Lung (tissue), 12 donors: ENCODE results near the gene DYNC2LI1. TPM values are rescaled to one million over a fixed set of nuclear protein-coding genes. Genes with fewer than 3 reads are reported as not detected.
A peak's percentile ranks its signal among the peaks of the same experiment; 100 is the strongest.

Experiments
- ATAC-seq: fragments of 200-7000 bp; cut with Tn5 transposase; one replicate; pipeline ENCODE4 v1.9.1; 2020; ENCODE audit warnings: moderate number of reproducible peaks; ENCODE audit not compliant: insufficient read depth, low FRiP score
- DNase-seq, 3 donors: peaks; one replicate each; pipeline ENCODE4 v3.0.0-alpha.2; 2013 to 2017
- H3K27ac ChIP-seq, 2 donors: one replicate each; pipeline ENCODE4 v1.5.1; 2013; ENCODE audit warnings: mild to moderate bottlenecking in 2 of 2, moderate library complexity in 2 of 2, control low read depth in 1 of 2, inconsistent platforms in 1 of 2, low read depth in 1 of 2, low read length in 1 of 2
- H3K27me3 ChIP-seq, 3 donors: one replicate each; pipeline ENCODE4 v1.5.1; 2013; ENCODE audit warnings: low read length in 2 of 3; ENCODE audit not compliant: control insufficient read depth in 3 of 3, insufficient read depth in 3 of 3
- H3K36me3 ChIP-seq, 4 donors: one replicate each; pipeline ENCODE4 v1.5.1; 2013; ENCODE audit warnings: low read length in 4 of 4, mild to moderate bottlenecking in 1 of 4, moderate library complexity in 1 of 4; ENCODE audit not compliant: control insufficient read depth in 4 of 4, insufficient read depth in 4 of 4
- H3K4me1 ChIP-seq, 5 donors: one replicate each; pipeline ENCODE4 v1.5.1; 2013; ENCODE audit warnings: low read length in 5 of 5, mild to moderate bottlenecking in 2 of 5, moderate library complexity in 1 of 5; ENCODE audit not compliant: control insufficient read depth in 5 of 5, insufficient read depth in 5 of 5
- H3K4me3 ChIP-seq: one replicate; pipeline ENCODE4 v1.5.1; 2013; ENCODE audit warnings: mild to moderate bottlenecking, control low read depth, moderate library complexity
- H3K9ac ChIP-seq, 2 donors: one replicate each; pipeline ENCODE4 v1.5.1; 2013; ENCODE audit warnings: low read length in 2 of 2, control low read depth in 1 of 2; ENCODE audit not compliant: insufficient read depth in 1 of 2
- H3K9me3 ChIP-seq, 4 donors: one replicate each; pipeline ENCODE4 v1.5.1; 2013; ENCODE audit warnings: low read length in 3 of 4, mild to moderate bottlenecking in 1 of 4, moderate library complexity in 1 of 4; ENCODE audit not compliant: control insufficient read depth in 4 of 4, insufficient read depth in 3 of 4
- WGBS, 2 donors: extraction: QIAGEN DNeasy Blood & Tissue Kit; methylation state at CpG; one replicate each; pipeline ENCODE4 v1.1.7; 2013; 5-methylcytosine and 5-hydroxymethylcytosine counted together
- polyA plus RNA-seq, 2 donors: library from polyadenylated mRNA; stranded (reverse); fragments of 200-250 nt; gene quantifications; one replicate each; pipeline ENCODE4 v1.2.1, GENCODE V29; 2013
- total RNA-seq, 2 donors: library from RNA; depleted of rRNA in 1 of 2; stranded (reverse); fragments of >200 nt in 1 of 2; gene quantifications; one replicate each; pipeline ENCODE4 v1.2.1, GENCODE V29; 2014 to 2021
- TF ChIP-seq, protein P1 (sequence below): IDR thresholded peaks from 2 replicates; pipeline ENCODE4 v1.5.1; 2012; ENCODE audit warnings: mild to moderate bottlenecking; ENCODE audit errors: control extremely low read depth, extremely low read depth
- donor health status: control.
- donor health status: control.
- donor health status: Bipolar disorder and iron deficiency.
- donor health status: healthy.
- donor health status: DM: yes; HTN: yes; CAD: no.

DYNC2LI1 gene
- total and polyA plus RNA-seq, 4 donors, result 15.4 to 99.7 (median 24.9) TPM

DNA sequence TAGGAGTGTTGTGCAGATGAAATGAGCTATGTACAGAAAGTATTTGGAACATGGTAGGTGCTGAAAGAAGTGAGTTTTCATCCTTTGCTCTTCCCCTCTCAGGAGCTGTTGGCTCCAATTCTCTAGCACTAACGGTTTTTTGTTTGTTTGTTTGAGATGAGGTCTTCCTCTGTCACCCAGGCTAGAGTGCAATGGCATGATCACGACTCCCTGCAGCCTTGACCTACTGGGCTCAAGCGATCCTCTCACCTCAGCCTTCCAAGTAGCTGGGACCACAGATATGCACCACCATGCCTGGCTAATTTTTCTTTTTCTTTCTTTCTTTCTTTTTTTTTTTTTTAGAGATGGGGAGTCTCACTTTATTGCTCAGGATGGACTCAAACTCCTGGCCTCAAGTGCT lies 52.0 kb downstream of the DYNC2LI1 start:
- H3K27me3 ChIP-seq, result peaks cover 0 to 10% (median 0%) of the 10 kb centered on the region in 3 donors
- H3K27ac ChIP-seq, result no peak overlapping the region
- TF ChIP-seq, protein P1, sequence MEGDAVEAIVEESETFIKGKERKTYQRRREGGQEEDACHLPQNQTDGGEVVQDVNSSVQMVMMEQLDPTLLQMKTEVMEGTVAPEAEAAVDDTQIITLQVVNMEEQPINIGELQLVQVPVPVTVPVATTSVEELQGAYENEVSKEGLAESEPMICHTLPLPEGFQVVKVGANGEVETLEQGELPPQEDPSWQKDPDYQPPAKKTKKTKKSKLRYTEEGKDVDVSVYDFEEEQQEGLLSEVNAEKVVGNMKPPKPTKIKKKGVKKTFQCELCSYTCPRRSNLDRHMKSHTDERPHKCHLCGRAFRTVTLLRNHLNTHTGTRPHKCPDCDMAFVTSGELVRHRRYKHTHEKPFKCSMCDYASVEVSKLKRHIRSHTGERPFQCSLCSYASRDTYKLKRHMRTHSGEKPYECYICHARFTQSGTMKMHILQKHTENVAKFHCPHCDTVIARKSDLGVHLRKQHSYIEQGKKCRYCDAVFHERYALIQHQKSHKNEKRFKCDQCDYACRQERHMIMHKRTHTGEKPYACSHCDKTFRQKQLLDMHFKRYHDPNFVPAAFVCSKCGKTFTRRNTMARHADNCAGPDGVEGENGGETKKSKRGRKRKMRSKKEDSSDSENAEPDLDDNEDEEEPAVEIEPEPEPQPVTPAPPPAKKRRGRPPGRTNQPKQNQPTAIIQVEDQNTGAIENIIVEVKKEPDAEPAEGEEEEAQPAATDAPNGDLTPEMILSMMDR, result no peak
- DNase-seq (no peak), ATAC-seq (no peak)
- H3K36me3 ChIP-seq, result no peaks in the 10 kb centered on the region
- no peak overlapping the region for H3K4me3 ChIP-seq
- WGBS, 2 donors, result 68 to 79% methylated on average over 3 of the region's 3 CpGs
- peaks cover 0 to 1% (median 0%) of the 10 kb centered on the region in 4 donors for H3K9me3 ChIP-seq
- H3K9ac ChIP-seq, result no peak overlapping the region
- no peaks in the 10 kb centered on the region for H3K4me1 ChIP-seq

DNA sequence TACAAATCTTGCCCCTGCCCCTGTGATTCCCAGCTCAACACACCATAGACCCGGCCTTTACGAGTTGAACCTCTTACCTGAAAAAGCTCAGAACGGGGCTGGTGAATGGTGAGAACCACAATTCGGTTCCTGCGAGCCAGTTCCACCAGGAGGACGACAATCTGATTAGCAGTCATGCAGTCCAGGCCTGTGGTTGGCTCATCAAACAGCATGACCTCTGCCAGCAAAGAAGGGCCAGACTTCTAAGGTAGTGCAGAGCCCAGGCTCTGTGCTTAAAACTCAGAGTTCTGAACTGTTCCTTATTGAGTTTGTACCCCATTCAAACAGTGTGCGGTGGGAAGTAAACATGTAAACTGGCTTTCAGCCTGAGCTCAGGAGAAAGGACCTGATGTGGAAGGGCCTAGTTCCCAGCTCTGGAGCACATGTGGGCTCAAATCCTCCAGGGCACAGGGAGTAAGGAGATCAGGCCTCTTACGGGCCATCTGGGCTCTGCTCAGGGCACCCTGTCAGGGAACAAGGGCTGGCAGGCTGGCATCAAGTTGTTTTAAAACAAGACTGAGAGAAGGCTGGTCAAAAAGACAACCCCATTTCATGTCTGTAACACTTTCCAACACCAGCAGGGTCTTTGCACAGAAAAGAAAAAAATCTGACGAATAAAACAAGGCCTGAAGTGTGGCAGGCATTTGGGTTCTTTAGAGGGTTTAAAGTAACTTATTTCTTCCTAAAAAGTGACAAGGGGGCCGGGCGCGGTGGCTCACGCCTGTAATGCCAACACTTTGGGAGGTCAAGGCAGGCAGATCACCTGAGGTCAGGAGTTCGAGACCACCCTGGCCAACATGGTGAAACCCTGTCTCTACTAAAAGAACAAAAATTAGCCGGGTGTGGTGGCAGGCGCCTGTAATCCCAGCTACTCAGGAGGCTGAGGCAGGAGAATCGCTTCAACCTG lies 52.7 kb downstream of the DYNC2LI1 start:
- H3K36me3 ChIP-seq, result no peaks in the 10 kb centered on the region
- DNase-seq (no peak), ATAC-seq (no peak)
- WGBS, 2 donors, result 94 to 95% methylated on average over 17 of the region's 17 CpGs
- no peak overlapping the region for H3K4me3 ChIP-seq
- peaks cover 0 to 3% (median 0%) of the 10 kb centered on the region in 4 donors for H3K9me3 ChIP-seq
- TF ChIP-seq, protein P1, result no peak
- peaks cover 0 to 3% (median 0%) of the 10 kb centered on the region in 5 donors for H3K4me1 ChIP-seq
- H3K27me3 ChIP-seq, result peaks cover 0 to 15% (median 0%) of the 10 kb centered on the region in 3 donors
- no peak overlapping the region for H3K9ac ChIP-seq
- no peak overlapping the region for H3K27ac ChIP-seq

DNA sequence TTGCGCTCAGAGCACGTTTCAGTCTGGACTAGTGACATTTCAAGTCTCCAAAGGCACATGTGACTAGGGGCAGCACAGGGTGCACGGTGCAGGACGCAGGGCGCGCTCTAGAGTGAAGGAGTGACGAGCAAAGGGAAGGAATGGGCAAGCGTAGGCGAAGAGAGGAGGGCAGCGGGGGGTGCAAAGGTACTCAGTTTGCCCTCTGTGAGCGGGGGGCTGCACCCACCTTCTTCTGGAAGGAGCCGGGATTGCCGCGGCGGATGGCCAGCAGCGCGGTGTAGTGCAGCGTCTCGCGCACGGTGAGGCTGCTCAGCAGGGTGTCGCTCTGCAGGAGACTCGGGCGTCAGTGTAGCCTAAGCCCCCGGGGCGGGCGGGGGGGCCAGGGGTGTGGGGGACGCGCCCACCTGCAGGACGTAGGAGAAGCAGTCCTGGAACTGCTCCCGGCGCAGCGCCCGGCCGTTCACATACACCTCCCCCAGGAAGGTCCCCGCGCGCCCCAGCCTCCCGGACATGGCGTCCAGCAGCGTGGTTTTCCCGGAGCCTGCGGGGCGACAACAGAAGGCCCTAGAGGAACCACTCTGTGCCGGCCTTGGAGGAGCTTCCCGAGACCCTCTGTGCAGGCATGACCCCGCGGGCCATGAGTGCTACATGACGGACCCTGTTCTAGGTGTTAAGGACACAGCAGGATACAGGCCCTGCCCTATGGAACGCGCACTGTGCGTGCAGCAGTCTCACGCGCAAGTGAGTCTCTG lies 57.9 kb downstream of the DYNC2LI1 start:
- H3K9me3 ChIP-seq, result peaks cover 0 to 2% (median 0%) of the 10 kb centered on the region in 4 donors
- H3K4me1 ChIP-seq, result peaks cover 0 to 9% (median 0%) of the 10 kb centered on the region in 5 donors
- H3K27ac ChIP-seq, result no peak overlapping the region
- H3K9ac ChIP-seq, result peak overlapping the region in 1 of 2 donors; percentile 10
- H3K36me3 ChIP-seq, result no peaks in the 10 kb centered on the region
- H3K27me3 ChIP-seq, result peaks cover 0 to 19% (median 4%) of the 10 kb centered on the region in 3 donors
- peak; percentile 18 to 31 (median 19) for DNase-seq
- 8 to 9% methylated on average over 53 to 54 of the region's 54 CpGs for WGBS, 2 donors
- H3K4me3 ChIP-seq, result no peak overlapping the region
- TF ChIP-seq, protein P1, result no peak
- ATAC-seq, result no peak
